ENCODE results near the gene ICAM1.
"Not testable (repeated sequence)": the region's sequence is repeated elsewhere in the genome, so short reads cannot be mapped to it uniquely, and the experiment has no call there.

ICAM1 gene

DNA sequence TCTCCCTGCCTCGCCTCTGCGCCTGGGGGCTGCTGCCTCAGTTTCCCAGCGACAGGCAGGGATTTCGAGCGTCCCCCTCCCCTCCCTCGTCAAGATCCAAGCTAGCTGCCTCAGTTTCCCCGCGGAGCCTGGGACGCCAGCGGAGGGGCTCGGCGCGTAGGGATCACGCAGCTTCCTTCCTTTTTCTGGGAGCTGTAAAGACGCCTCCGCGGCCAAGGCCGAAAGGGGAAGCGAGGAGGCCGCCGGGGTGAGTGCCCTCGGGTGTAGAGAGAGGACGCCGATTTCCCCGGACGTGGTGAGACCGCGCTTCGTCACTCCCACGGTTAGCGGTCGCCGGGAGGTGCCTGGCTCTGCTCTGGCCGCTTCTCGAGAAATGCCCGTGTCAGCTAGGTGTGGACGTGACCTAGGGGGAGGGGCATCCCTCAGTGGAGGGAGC lies 722 bp upstream of the ICAM1 start:
- Histone ChIP-seq H3K4me3 (ENCODE audit: low read length) (peak overlapping the region; percentile 34), H3K27me3 (ENCODE audit: insufficient read depth, low read length) (no peaks in the 10 kb centered on the region), H3K4me1 (ENCODE audit: insufficient read depth, low read length) (peaks cover 12% of the 10 kb centered on the region), H3K9me3 (ENCODE audit: low read length) (no peaks in the 10 kb centered on the region), H3K36me3 (ENCODE audit: insufficient read depth, low read length) (no peaks in the 10 kb centered on the region), H2AFZ (ENCODE audit: low read depth, low read length) (peak overlapping the region; percentile 43)

DNA sequence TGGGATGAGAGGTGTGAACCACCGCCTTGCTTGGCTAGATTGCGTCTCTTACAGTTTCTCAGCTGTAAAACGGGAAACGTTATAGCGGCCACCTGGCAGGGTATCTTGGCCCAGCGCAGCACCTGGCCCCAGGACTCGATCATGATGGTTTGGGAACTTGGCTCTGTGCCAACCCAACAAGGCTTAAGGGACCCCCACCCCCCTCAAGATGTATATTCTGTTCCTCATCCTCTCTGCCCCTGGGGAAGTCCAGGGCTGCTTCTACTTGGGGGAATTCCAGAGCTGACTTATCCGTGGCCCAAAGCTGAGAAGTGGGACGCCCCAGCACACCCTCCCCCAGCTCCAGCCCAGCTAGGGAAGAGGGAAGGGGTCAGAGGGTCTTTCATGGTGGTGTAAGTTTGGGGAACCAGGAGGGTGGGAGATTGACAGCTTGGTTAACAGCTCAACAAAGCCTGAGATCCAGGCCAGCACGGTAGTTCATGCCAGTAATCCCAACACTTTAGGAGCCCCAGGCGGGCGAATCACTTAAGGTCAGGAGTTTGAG lies 695 bp downstream of the ICAM1 start:
- no peak overlapping the region for H2AFZ ChIP-seq (ENCODE audit: low read depth, low read length)
- H3K4me1 ChIP-seq (ENCODE audit: insufficient read depth, low read length): peaks cover 12% of the 10 kb centered on the region
- H3K36me3 ChIP-seq (ENCODE audit: insufficient read depth, low read length): no peaks in the 10 kb centered on the region
- H3K4me3 ChIP-seq (ENCODE audit: low read length): peak overlapping the region; percentile 34
- H3K9me3 ChIP-seq (ENCODE audit: low read length): no peaks in the 10 kb centered on the region
- H3K27me3 ChIP-seq (ENCODE audit: insufficient read depth, low read length): no peaks in the 10 kb centered on the region

- Histone ChIP-seq H3K27me3 (ENCODE audit: insufficient read depth, low read length) (no peaks in the 10 kb centered on the region), H3K9me3 (ENCODE audit: low read length) (no peaks in the 10 kb centered on the region), H2AFZ (ENCODE audit: low read depth, low read length) (no peak overlapping the region), H3K4me1 (ENCODE audit: insufficient read depth, low read length) (peaks cover 12% of the 10 kb centered on the region), H3K4me3 (ENCODE audit: low read length) (no peak overlapping the region), H3K36me3 (ENCODE audit: insufficient read depth, low read length) (peaks cover 4% of the 10 kb centered on the region)
Measured at GRCh38 chr19:10274589-10274988, 3.7 kb downstream of the ICAM1 start.

GRCh38 chr19:10277795-10278589 lies 7.1 kb downstream of the ICAM1 start:
- Histone ChIP-seq H3K27me3 (ENCODE audit: insufficient read depth, low read length) (no peaks in the 10 kb centered on the region), H2AFZ (ENCODE audit: low read depth, low read length) (no peak overlapping the region), H3K9me3 (ENCODE audit: low read length) (no peaks in the 10 kb centered on the region), H3K36me3 (ENCODE audit: insufficient read depth, low read length) (peaks cover 4% of the 10 kb centered on the region), H3K4me3 (ENCODE audit: low read length) (no peak overlapping the region), H3K4me1 (ENCODE audit: insufficient read depth, low read length) (no peaks in the 10 kb centered on the region)

GRCh38 chr19:10278935-10279334 lies 8.0 kb downstream of the ICAM1 start:
- Histone ChIP-seq H3K4me1 (ENCODE audit: insufficient read depth, low read length) (no peaks in the 10 kb centered on the region), H3K4me3 (ENCODE audit: low read length) (no peak overlapping the region), H3K9me3 (ENCODE audit: low read length) (no peaks in the 10 kb centered on the region), H3K36me3 (ENCODE audit: insufficient read depth, low read length) (peaks cover 7% of the 10 kb centered on the region), H2AFZ (ENCODE audit: low read depth, low read length) (no peak overlapping the region), H3K27me3 (ENCODE audit: insufficient read depth, low read length) (no peaks in the 10 kb centered on the region)

DNA sequence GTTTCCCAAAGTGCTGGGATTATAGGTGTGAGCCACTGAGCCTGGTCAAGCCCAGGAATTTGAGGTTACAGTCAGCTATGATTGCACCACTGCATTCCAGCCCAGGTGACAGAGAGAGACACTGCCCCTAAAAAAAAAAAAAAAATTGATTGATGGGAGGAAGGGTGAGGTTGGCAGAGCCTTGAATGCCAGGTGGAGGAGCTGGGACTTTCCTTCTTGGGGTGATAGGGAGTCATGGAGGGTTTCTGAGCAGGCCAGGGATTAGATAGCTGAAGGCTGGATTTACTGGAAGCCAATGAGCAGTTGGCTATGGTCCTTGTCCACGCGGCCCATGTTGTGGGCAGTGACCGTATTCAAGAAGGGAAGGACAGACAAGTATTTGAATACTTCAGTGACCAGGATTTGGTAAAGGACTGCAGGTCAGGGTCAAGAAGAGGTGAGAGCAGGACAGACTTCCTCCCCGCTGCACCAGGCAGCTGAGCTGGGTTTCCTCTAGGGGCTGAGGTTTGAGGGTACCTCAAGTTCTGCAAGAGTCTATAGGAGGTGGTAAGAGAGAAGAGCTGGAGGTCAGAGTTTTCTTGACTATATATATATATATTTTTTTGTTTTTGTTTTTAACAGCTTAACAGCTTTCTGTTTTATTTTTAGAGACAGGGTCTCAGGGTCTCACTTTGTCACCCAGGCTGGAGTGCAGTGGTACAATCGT lies 9.0 kb downstream of the ICAM1 start:
- Histone ChIP-seq H3K27me3 (ENCODE audit: insufficient read depth, low read length) (no peaks in the 10 kb centered on the region), H3K4me3 (ENCODE audit: low read length) (no peak overlapping the region), H2AFZ (ENCODE audit: low read depth, low read length) (no peak overlapping the region), H3K36me3 (ENCODE audit: insufficient read depth, low read length) (peaks cover 14% of the 10 kb centered on the region), H3K9me3 (ENCODE audit: low read length) (no peaks in the 10 kb centered on the region), H3K4me1 (ENCODE audit: insufficient read depth, low read length) (no peaks in the 10 kb centered on the region)

GRCh38 chr19:10282043-10282442 lies 11.1 kb downstream of the ICAM1 start:
- peaks cover 23% of the 10 kb centered on the region for H3K36me3 ChIP-seq (ENCODE audit: insufficient read depth, low read length)
- H3K4me1 ChIP-seq (ENCODE audit: insufficient read depth, low read length); H3K27me3 ChIP-seq (ENCODE audit: insufficient read depth, low read length); H2AFZ ChIP-seq (ENCODE audit: low read depth, low read length); H3K9me3 ChIP-seq (ENCODE audit: low read length); H3K4me3 ChIP-seq (ENCODE audit: low read length): not testable (repeated sequence)

DNA sequence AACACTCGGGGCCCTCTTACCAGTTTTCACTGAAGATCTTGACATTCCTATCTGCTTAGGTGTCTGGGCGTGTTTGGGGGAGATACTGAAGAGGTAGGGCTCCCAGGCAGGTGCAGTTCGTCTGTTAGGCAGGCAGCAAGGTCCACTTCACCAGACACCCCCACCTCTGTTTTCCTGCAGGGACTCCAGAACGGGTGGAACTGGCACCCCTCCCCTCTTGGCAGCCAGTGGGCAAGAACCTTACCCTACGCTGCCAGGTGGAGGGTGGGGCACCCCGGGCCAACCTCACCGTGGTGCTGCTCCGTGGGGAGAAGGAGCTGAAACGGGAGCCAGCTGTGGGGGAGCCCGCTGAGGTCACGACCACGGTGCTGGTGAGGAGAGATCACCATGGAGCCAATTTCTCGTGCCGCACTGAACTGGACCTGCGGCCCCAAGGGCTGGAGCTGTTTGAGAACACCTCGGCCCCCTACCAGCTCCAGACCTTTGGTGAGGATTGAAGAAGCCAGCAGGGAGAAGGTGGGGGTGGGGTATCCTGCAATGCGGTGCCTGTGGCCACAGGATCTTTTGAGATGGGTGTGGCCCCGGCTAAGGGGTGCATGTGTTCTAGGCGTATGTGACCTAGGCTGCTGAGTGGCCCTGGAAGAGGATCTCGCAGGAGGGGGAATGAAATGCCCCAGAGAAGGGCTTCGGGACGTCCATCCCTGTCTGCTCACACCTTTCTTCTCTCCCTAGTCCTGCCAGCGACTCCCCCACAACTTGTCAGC lies 12.6 kb downstream of the ICAM1 start:
- Histone ChIP-seq H3K27me3 (ENCODE audit: insufficient read depth, low read length) (no peaks in the 10 kb centered on the region), H3K36me3 (ENCODE audit: insufficient read depth, low read length) (peaks cover 23% of the 10 kb centered on the region), H3K4me1 (ENCODE audit: insufficient read depth, low read length) (no peaks in the 10 kb centered on the region), H3K9me3 (ENCODE audit: low read length) (no peaks in the 10 kb centered on the region), H2AFZ (ENCODE audit: low read depth, low read length) (no peak overlapping the region), H3K4me3 (ENCODE audit: low read length) (no peak overlapping the region)

GRCh38 chr19:10284065-10284959 lies 13.4 kb downstream of the ICAM1 start:
- peaks cover 6% of the 10 kb centered on the region for H3K4me1 ChIP-seq (ENCODE audit: insufficient read depth, low read length)
- peaks cover 19% of the 10 kb centered on the region for H3K36me3 ChIP-seq (ENCODE audit: insufficient read depth, low read length)
- H2AFZ ChIP-seq (ENCODE audit: low read depth, low read length): no peak overlapping the region
- no peaks in the 10 kb centered on the region for H3K9me3 ChIP-seq (ENCODE audit: low read length)
- no peak overlapping the region for H3K4me3 ChIP-seq (ENCODE audit: low read length)
- peaks cover under 1% of the 10 kb centered on the region for H3K27me3 ChIP-seq (ENCODE audit: insufficient read depth, low read length)

GRCh38 chr19:10284960-10285278 lies 14.0 kb downstream of the ICAM1 start:
- Histone ChIP-seq H3K4me1 (ENCODE audit: insufficient read depth, low read length) (peaks cover 10% of the 10 kb centered on the region), H3K27me3 (ENCODE audit: insufficient read depth, low read length) (peaks cover 3% of the 10 kb centered on the region), H3K4me3 (ENCODE audit: low read length) (no peak overlapping the region), H3K9me3 (ENCODE audit: low read length) (no peaks in the 10 kb centered on the region), H2AFZ (ENCODE audit: low read depth, low read length) (no peak overlapping the region), H3K36me3 (ENCODE audit: insufficient read depth, low read length) (peaks cover 19% of the 10 kb centered on the region)

- Histone ChIP-seq H3K27me3 (ENCODE audit: insufficient read depth, low read length) (peaks cover 8% of the 10 kb centered on the region), H3K36me3 (ENCODE audit: insufficient read depth, low read length) (peaks cover 19% of the 10 kb centered on the region), H3K4me3 (ENCODE audit: low read length) (no peak overlapping the region), H2AFZ (ENCODE audit: low read depth, low read length) (no peak overlapping the region), H3K9me3 (ENCODE audit: low read length) (no peaks in the 10 kb centered on the region), H3K4me1 (ENCODE audit: insufficient read depth, low read length) (peaks cover 15% of the 10 kb centered on the region)
Measured at GRCh38 chr19:10285393-10285792, 14.5 kb downstream of the ICAM1 start.
